NCI-H2081 treated with DMSO at 0.1 percent for 48 hours (cell line): ENCODE measurements around the gene NFKBIE.

Source experiments
- DNase-seq: peaks from one replicate; lab custom pipeline; 2025; lab: John Stamatoyannopoulos, UW

NFKBIE gene

DNA sequence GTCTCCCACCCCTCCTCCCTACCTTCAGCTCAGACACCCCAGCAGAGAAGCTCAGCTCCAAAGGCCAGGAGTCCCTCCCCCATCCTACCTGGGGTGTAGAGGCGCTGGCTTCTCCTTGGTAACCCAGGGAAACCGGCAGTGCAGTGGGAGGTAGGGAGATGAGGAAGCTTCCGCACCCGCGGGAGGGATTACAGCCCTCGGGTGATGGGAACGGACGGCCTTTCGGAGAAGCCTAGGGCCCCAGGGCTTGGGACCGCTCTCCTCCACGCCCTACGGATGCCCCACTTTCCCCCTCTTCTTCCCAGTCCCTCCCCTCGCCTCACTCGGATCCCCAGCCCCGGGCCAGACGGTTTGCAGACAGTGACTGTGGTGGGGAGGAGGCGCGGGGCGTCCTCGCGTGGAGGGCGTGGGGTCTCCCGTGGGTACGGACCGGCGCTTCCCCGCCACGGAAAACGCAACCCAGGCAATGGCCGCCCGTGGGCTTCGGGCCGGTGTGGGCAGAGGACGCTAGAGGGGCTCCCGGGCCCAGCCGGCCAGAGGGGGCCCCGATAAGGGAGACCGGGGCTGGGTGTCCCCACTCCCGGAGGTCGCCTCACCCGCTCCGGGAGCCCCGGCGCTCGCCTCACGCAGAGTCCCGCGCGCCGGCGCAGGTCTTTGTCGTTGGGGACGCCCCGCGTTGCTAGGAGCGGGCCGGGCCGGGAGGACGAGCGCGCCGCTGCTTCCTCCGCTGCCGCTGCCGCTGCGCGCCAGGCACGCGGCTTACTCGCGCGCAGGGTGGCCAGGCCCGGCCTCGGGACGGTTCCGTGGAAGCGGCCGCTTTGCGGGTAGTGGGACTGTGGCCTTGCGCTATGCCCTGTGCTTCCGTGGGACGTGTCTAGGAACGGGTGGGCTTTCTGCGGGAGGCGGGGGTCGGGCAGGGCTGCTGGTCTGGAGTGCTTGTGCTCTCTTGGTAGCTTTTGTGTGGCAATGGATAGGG lies 32.0 kb upstream of the NFKBIE start:
- no peak for DNase-seq

DNA sequence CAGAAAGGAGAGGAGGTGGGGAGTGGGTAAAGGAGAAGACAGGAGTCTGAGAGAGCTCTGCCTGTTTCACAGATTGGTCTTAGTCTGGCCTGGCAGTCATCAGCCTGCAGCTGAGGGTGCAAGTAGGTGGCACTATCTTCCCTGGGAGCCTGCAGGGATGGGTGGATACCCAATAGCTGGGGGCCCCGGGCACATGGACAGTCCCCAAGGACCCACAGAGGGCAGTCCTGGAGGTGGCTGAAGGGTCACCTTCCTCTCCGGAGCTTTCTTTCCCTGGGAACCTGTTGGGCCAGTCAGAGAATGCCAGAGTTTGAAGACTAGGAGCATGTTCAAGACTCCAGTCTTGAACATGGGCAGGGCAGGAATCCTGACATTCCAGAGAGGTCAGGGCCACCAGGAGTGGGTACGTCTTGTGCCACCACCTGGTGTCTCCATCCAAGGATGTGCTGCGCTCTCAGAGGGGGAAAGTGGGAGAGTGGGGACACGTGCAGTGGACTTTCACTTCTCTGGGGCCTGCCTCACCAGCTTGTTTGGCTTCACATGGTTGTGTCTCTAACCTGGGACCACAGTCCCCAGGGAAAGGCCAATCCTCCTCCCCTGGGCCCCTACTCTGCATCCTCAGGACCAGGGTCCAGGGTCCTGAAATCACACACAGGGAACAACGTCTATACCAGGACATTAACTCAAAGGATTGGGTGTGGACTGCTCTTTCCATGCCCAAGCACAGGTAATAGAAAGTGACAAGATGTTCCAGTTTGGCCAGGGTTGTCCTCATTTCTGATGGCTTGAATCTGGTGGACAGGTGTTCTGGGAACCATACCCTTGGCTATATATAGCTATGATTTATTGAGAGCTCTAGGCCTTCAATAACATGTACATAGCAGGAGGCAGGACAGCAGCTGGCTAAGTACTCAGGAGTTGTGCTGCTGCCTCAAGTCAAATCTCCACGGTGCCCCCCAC lies 29.8 kb upstream of the NFKBIE start:
- DNase-seq: no peak

DNA sequence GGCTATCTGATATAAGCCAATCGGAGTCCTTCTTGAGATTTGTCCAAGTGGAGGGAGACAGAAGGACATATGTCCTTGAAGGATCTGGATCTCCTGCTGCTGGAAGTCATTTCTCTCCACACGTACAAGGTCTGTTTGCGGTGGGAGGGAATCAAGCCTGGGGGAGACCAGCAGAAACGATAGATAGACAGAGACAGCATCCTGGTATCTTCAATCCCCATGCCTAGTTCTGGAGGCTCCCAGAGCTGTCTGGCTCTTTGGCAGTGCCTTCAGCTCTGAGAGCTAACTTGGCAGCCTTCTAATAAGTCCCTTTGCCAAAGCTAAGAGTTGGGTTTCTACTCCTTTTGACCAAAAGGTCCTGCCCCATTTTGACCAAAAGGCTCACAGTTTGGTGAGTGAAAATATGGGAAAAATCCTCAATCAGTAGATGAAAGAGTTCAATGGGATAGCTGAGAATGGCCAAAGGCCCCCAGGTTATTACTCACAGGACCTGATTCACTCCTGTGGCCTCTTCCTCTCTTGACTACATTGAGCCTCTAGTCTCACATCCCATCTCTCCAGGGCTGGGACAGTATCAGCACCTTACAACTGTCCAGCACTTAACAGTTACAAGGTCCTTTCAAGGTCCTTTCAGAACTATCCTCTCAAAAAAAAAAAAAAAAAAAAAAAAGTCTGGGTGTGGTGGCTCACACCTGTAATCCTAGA lies 27.5 kb upstream of the NFKBIE start:
- DNase-seq: no peak

DNA sequence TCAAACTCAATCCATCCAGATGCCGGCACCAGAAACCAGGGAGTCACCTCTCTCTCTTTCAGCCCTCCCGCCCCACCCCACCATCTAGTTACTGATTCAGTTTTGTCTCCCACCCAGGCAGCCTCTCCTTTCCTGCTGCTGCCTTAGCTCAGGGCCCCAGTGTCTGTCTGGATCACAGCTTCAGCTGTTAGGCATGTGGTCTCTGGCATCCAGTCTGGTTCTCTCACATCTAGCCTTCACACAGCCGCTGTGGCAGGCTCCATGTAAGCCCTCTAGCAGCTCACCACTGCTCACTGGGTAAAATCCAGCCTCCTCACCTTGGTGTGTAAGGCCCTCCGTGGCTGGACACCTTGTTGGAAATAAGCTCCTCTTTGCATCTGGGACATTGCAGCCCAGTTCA lies 26.5 kb upstream of the NFKBIE start:
- DNase-seq: no peak

DNA sequence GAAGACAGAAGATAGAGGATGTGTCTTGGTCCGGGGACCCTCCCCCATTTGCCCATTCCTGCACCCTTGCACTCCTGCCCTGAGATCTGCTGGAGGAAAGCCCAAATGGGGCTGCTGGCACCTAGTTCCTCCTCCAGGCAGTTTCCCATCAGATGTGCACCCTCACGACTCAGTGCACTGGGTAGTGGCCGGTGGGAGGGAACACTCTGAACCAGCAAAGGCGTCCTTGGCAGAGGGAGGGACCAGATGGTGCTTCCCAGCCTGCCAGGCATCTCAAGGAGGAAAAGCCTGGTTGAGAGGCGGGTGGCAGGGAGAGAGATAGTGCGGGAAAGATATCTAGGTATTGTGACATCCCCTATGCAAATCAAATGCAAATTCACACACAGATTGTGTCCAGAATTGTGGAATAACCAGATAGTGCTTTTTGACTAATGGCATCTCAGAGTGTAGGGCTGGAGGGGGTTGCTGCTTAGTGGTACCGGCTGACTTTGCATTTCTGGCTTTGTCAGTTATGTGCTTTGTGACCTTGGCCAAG lies 24.4 kb upstream of the NFKBIE start:
- no peak for DNase-seq

GRCh38 chr6:44286747-44287146 lies 21.4 kb upstream of the NFKBIE start:
- no peak for DNase-seq

DNA sequence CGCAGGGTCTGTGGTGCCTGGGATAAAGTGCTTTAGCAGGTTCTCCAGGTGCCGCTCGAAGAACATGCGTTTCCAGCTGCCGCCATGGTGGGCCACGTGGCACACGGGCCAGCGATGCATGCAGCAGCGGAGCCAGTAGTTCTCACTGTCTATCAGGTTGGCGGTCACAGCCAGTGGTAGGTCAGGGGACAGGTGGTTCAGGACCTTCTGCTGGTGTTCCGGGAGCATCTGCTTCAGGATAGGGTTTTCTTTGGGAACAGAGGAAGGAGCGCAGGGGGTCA lies 20.9 kb upstream of the NFKBIE start:
- no peak for DNase-seq

DNA sequence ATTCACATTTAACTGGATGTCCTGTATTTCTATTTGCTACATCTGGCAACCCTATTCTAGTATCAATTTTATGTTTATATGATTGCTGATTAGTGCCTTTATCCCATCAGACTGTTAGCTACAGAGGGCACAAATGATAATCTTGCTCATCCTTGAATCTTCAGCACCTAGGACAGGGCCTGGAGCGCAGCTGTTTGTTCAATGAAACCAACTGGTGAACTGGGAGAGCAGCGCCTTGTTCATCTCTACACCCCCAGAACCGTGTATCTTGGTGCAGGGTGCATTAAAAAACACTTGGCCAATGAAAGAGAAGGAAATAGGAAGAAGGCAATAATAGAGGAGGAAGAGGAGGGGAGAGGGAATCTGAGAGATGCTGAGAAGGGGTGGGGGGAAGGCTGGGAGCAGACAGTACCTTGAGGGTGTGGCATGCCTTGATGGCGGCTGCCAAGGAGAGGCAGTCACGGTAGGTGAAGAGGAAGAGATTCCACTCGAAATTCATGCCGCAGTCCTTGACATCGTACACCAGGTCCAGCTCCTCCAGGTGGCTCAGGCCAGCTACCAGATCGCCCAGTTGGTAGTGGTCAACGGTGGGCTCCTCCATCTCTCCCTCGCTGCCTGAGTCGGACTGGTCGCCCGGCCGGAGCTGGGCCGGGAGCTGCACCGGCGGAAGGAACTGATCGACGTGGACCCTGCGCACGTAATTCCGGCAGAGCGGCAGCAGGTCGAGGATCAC lies 20.4 kb upstream of the NFKBIE start:
- DNase-seq: no peak

GRCh38 chr6:44284867-44285266 lies 19.5 kb upstream of the NFKBIE start:
- no peak for DNase-seq

DNA sequence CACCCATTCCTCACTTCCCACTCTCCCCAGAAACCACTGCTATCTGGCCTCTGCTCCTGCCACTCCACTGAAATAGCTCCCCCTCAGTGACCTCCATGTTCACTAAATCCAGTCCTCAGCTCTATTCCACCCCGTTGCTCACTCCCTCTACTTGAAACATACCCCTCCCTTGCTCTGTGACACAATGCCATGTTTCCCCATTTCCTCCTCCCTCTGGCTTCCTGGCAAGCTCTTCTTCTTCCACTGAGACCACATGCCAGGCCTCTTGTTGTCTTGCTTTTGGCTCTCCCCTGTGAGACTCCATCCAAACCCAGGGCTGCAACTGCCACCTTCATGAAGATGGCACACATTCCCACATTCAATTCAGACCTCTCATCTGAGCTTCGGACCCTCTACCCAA lies 18.8 kb upstream of the NFKBIE start:
- DNase-seq: no peak

DNA sequence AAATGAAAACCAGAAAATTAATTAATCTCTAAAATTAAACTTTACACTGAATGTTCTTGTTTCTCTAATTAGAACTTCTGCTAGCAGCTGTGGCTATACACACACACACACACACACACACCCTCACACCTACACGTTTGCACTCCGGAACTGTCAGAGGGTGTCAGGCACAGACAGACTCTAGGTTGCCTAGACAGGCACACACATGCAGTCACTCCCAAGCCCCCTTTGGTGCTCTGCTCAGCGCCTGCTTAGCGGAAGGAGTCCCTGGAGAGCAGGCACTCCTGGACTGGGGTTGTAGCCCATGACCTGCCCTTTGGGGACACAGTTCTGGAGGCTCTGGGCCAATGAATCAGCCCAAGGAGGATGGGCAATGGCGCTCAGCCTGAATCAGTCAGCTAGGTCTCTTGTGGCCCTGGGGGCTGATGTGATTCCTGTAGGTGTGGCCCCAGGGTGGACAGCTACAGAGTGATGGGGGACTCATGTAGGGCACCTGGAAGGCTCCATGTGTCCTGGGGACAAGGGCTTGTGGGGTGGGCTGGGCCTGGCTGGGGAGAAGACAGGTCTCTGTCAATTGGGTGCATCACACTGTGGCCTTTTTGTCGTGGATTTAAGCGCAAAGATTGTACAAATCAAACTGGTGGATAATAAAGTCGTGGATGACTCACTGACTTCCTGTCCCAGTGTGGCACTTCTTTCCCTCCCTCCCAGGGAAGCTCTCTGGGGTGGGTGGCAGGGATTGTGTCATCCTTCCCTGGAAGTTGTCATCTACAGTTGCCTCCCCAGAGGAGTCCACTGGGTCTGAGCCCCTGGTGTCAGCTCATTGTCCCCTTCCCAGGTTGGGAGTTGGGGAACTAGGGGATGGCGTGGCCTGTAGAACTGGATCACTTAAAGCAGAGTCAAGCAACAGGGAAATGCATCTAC lies 13.7 kb upstream of the NFKBIE start:
- DNase-seq: no peak

- no peak for DNase-seq
Observed at GRCh38 chr6:44278315-44278714, 13.0 kb upstream of the NFKBIE start.

DNA sequence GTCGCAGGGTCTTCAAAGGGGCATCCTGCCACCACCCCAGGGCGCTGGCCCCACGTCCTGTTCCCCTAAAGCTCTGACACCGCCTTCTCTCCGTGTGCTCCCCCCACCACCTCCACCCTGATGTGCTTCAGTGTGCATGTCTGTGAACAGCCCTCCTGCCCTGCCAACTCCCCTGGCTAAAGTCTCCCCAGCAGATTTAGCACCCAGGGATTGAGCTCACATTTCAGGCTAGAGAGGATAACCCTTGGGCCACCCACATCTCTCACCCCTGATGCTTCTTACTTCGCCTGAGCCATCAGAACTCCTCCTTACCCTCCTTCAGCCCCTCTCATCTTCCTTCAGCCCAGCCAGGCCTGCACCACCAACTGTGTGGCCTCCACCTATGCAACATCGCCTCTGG lies 12.4 kb upstream of the NFKBIE start:
- no peak for DNase-seq

GRCh38 chr6:44276667-44277640 lies 11.6 kb upstream of the NFKBIE start:
- no peak for DNase-seq

GRCh38 chr6:44275749-44276648 lies 10.6 kb upstream of the NFKBIE start:
- no peak for DNase-seq

DNA sequence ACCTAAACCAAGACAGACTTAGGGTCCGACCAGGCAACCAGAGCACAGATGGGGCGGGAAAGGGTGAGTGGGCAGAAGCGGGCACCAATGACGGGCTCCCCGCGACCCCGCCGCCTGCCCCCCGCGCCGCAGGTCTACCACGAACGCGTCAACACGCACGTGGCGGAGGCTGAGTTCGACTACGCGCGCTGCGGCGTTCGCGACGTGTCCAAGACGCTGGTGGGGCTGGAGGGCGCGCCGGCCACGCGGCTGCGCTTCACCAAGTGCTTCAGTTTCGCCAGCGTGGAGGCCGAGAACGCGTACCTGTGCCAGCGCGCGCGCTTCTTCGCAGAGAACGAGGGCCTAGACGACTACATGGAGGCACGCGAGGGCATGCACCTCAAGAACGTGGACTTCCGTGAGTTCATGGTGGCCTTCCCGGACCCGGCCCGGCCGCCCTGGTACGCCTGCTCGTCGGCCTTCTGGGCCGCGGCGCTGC lies 10.0 kb upstream of the NFKBIE start:
- no peak for DNase-seq

- no peak for DNase-seq
Observed at GRCh38 chr6:44273617-44274016, 8.3 kb upstream of the NFKBIE start.

DNA sequence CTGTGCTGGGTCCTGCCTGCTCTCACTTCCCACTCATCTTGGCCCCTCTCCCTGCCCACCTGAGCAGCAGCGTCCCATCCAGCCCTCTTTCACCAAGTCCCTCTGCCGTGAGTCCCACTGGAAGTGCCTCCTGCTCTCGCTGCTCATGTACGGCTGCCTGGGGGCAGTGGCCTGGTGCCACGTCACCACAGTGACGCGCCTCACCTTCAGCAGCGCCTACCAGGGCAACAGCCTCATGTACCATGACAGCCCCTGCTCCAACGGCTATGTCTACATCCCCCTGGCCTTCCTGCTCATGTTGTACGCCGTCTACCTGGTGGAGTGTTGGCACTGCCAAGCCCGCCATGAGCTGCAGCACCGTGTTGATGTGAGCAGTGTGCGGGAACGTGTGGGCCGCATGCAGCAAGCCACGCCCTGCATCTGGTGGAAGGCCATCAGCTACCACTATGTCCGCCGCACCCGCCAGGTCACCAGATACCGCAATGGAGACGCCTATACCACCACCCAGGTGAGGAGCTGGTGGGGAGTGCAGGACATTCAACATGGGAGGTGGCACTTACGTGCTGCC lies 7.7 kb upstream of the NFKBIE start:
- DNase-seq: no peak
